GM12872 (cell line): ENCODE data around the gene MAT2B.

Experiments
- CTCF ChIP-seq: IDR thresholded peaks from 3 replicates; pipeline ENCODE4 v1.5.1; 2011; ENCODE audit warnings: low read depth, mild to moderate bottlenecking, low read length, moderate library complexity; ENCODE audit not compliant: insufficient read depth

MAT2B gene

GRCh38 chr5:163505049-163505367 lies 411 bp upstream of the MAT2B start:
- TF ChIP-seq CTCF, result no peak

GRCh38 chr5:163506095-163506457 lies 657 bp downstream of the MAT2B start:
- TF ChIP-seq CTCF, result no peak

- TF ChIP-seq CTCF, result no peak
These were observed 1.3 kb downstream of the MAT2B start for GRCh38 chr5:163506726-163507125.

GRCh38 chr5:163508753-163509152 lies 3.3 kb downstream of the MAT2B start:
- TF ChIP-seq CTCF, result no peak

GRCh38 chr5:163509291-163509951 lies 4.0 kb downstream of the MAT2B start:
- no peak for TF ChIP-seq CTCF

GRCh38 chr5:163512526-163512925 lies 7.1 kb downstream of the MAT2B start:
- no peak for TF ChIP-seq CTCF

- no peak for TF ChIP-seq CTCF
These were observed 19.7 kb downstream of the MAT2B start for GRCh38 chr5:163525096-163525495.
